Measurements from ENCODE around the gene NR1D2. TPM values are rescaled to one million over a fixed set of nuclear protein-coding genes. Genes with fewer than 3 reads are reported as not detected.

The NR1D2 gene
- total RNA-seq, 1 donor, result 70.6 TPM

DNA sequence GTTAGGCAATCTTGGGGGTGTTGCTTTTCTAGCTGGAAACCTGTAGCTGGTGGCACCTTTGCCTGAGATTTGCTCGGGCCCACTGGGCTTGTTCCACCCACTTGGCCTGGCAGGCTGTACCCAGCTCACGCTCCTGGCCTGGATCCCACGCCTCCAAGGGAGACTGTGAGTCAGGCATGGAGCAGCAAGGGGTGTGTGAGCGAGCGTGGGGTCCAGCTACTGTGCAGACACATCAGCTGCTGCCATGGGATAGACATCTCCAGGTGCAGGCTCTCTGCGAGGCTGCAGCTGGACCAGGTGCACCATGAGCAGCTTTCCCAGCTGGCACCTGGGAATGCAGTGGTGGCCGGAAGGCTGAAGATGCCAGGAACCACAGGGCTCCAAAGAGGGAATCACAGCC lies 36.0 kb downstream of the NR1D2 start:
- no peak overlapping the region for H3K4me3 ChIP-seq (ENCODE audit: insufficient read depth, low read length)
- H3K27me3 ChIP-seq (ENCODE audit: insufficient read depth, low read length), result no peaks in the 10 kb centered on the region
- H4K20me1 ChIP-seq (ENCODE audit: insufficient read depth, low read length), result peaks cover 8% of the 10 kb centered on the region
- H3K36me3 ChIP-seq (ENCODE audit: insufficient read depth, low read length), result peaks cover 12% of the 10 kb centered on the region
- H3K4me1 ChIP-seq (ENCODE audit: insufficient read depth, low read length), result peaks cover 8% of the 10 kb centered on the region
- H3K79me2 ChIP-seq (ENCODE audit: insufficient read depth, low read length), result no peaks in the 10 kb centered on the region
- H3K9me3 ChIP-seq (ENCODE audit: low read depth, low read length), result no peaks in the 10 kb centered on the region
- H3K4me2 ChIP-seq (ENCODE audit: insufficient read depth, low read length), result no peak overlapping the region
- TF ChIP-seq, protein P1, sequence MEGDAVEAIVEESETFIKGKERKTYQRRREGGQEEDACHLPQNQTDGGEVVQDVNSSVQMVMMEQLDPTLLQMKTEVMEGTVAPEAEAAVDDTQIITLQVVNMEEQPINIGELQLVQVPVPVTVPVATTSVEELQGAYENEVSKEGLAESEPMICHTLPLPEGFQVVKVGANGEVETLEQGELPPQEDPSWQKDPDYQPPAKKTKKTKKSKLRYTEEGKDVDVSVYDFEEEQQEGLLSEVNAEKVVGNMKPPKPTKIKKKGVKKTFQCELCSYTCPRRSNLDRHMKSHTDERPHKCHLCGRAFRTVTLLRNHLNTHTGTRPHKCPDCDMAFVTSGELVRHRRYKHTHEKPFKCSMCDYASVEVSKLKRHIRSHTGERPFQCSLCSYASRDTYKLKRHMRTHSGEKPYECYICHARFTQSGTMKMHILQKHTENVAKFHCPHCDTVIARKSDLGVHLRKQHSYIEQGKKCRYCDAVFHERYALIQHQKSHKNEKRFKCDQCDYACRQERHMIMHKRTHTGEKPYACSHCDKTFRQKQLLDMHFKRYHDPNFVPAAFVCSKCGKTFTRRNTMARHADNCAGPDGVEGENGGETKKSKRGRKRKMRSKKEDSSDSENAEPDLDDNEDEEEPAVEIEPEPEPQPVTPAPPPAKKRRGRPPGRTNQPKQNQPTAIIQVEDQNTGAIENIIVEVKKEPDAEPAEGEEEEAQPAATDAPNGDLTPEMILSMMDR (IDR thresholded peaks at IDR 0.05; ENCODE audit: extremely low read depth, low read depth, low read length), result no peak
- no peak overlapping the region for H2AFZ ChIP-seq (ENCODE audit: low read length)
- no peak overlapping the region for H3K27ac ChIP-seq (ENCODE audit: low read depth, low read length)
- no peak for DNase-seq (ENCODE audit: insufficient read length, low spot score, missing footprints)

DNA sequence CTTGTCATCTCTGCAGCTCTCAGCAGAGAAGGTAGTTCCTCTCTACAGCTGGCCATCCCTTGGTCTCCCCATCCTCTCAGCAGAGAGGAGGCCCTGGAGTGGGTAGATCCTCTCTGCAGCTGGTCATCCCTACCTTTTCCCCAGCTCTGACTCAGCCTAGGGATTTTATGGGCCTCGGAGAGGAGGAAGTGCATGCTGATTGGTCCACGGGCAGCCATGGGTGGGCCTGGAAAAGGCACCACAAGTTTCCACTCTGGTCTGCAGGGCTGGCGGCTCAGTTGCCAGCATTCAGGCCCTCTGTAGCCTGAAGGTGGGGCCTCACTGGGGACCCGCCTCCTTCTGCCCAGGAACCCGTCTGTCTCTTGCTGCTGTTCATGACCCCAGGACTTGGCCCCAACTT lies 36.9 kb downstream of the NR1D2 start:
- Histone ChIP-seq H3K4me3 (ENCODE audit: insufficient read depth, low read length) (no peak overlapping the region), H4K20me1 (ENCODE audit: insufficient read depth, low read length) (peaks cover 8% of the 10 kb centered on the region), H3K4me2 (ENCODE audit: insufficient read depth, low read length) (no peak overlapping the region), H2AFZ (ENCODE audit: low read length) (no peak overlapping the region), H3K79me2 (ENCODE audit: insufficient read depth, low read length) (no peaks in the 10 kb centered on the region), H3K27me3 (ENCODE audit: insufficient read depth, low read length) (no peaks in the 10 kb centered on the region), H3K36me3 (ENCODE audit: insufficient read depth, low read length) (peaks cover 10% of the 10 kb centered on the region), H3K4me1 (ENCODE audit: insufficient read depth, low read length) (peaks cover 8% of the 10 kb centered on the region), H3K9me3 (ENCODE audit: low read depth, low read length) (no peaks in the 10 kb centered on the region), H3K27ac (ENCODE audit: low read depth, low read length) (no peak overlapping the region)
- DNase-seq (ENCODE audit: insufficient read length, low spot score, missing footprints), result no peak
- TF ChIP-seq, protein P1 (IDR thresholded peaks at IDR 0.05; ENCODE audit: extremely low read depth, low read depth, low read length), result no peak

DNA sequence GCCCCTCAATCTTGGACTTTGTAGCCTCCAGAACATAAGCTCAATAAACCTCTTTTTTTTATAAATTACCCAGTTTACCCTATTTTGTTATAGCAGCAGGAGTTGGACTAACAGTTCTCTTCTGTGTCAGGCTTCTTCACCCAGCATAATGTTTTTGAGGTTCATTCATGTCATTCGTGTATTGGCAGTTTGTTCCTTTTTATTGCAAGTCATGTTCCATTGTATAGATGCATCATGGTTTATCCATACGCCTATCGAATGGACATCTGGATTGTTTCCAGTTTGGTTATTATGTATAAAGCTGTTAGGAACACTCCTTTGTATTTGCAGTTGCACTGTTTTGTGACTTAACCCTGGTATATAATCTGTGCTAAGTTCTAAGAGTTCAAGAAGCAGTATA lies 39.8 kb downstream of the NR1D2 start:
- Histone ChIP-seq H2AFZ (ENCODE audit: low read length) (no peak overlapping the region), H3K9me3 (ENCODE audit: low read depth, low read length) (no peaks in the 10 kb centered on the region), H3K4me3 (ENCODE audit: insufficient read depth, low read length) (no peak overlapping the region), H3K27me3 (ENCODE audit: insufficient read depth, low read length) (no peaks in the 10 kb centered on the region), H3K27ac (ENCODE audit: low read depth, low read length) (no peak overlapping the region), H4K20me1 (ENCODE audit: insufficient read depth, low read length) (peaks cover 6% of the 10 kb centered on the region), H3K36me3 (ENCODE audit: insufficient read depth, low read length) (no peaks in the 10 kb centered on the region), H3K79me2 (ENCODE audit: insufficient read depth, low read length) (no peaks in the 10 kb centered on the region), H3K4me1 (ENCODE audit: insufficient read depth, low read length) (no peaks in the 10 kb centered on the region), H3K4me2 (ENCODE audit: insufficient read depth, low read length) (no peak overlapping the region)
- DNase-seq (ENCODE audit: insufficient read length, low spot score, missing footprints), result no peak
- TF ChIP-seq, protein P1 (IDR thresholded peaks at IDR 0.05; ENCODE audit: extremely low read depth, low read depth, low read length), result no peak

DNA sequence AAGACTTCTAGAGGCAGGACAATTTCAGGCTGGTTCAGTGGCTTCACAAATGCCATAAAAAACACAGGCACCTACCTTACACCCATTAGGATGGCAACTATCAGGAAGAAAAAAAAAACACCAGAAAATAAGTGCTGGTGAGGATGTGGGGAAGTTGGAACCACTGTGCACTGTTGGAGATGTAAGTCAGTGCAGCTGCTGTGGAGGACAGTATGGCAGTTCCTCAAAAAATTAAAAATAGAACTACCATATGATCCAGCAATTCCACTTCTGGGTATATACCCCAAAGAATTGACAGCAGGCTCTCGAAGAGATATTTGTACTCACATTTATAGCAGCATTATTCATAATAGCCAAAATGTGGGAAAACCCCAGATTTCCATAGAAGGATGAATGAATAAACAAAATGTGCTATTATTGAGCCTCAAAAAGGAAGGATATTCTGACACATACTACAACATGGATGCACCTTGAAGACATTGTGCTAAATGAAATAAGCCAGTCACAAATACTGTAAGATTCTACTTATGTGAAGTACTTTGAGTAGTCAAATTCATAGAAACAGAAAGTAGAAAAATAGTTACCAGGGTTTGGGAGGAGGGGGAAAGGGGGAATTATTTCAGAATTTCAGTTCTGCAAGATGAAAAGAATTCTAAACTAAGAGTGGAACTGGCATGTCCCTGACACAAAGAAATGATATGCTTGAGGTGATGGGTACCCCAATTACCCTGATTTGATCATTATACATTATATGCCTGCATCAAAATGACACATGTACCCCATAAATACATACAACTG lies 40.9 kb downstream of the NR1D2 start:
- TF ChIP-seq, protein P1 (IDR thresholded peaks at IDR 0.05; ENCODE audit: extremely low read depth, low read depth, low read length), result no peak
- no peak overlapping the region for H3K4me2 ChIP-seq (ENCODE audit: insufficient read depth, low read length)

More for the DNA sequence above, 40.9 kb downstream of the NR1D2 start:
- Histone ChIP-seq H3K9me3 (ENCODE audit: low read depth, low read length) (no peaks in the 10 kb centered on the region), H3K4me1 (ENCODE audit: insufficient read depth, low read length) (no peaks in the 10 kb centered on the region), H3K27ac (ENCODE audit: low read depth, low read length) (no peak overlapping the region), H4K20me1 (ENCODE audit: insufficient read depth, low read length) (peaks cover 6% of the 10 kb centered on the region), H3K36me3 (ENCODE audit: insufficient read depth, low read length) (no peaks in the 10 kb centered on the region), H2AFZ (ENCODE audit: low read length) (no peak overlapping the region), H3K27me3 (ENCODE audit: insufficient read depth, low read length) (no peaks in the 10 kb centered on the region), H3K4me3 (ENCODE audit: insufficient read depth, low read length) (no peak overlapping the region), H3K79me2 (ENCODE audit: insufficient read depth, low read length) (no peaks in the 10 kb centered on the region)
- DNase-seq (ENCODE audit: insufficient read length, low spot score, missing footprints), result no peak
